ENCODE data around the gene NIPAL4. TPM values are rescaled to one million over a fixed set of nuclear protein-coding genes. Genes with fewer than 3 reads are reported as not detected.

The NIPAL4 gene
- total RNA-seq, 1 donor from 2014 or later, result not detected

- Histone ChIP-seq H3K36me3 (no peaks in the 10 kb centered on the region), H3F3A (ENCODE audit: low read depth) (no peaks in the 10 kb centered on the region), H3K9me3 (ENCODE audit: low read depth) (no peaks in the 10 kb centered on the region), H3K27me3 (no peaks in the 10 kb centered on the region), H3K4me3 (no peak overlapping the region), H3K9ac (no peak overlapping the region), H2AFZ (replicated peaks) (no peak overlapping the region), H3K4me1 (no peaks in the 10 kb centered on the region), H3K79me2 (ENCODE audit: low read depth) (no peaks in the 10 kb centered on the region), H4K20me1 (ENCODE audit: low read depth) (no peaks in the 10 kb centered on the region), H3K4me2 (no peak overlapping the region), H3K27ac (no peak overlapping the region)
- TF ChIP-seq, protein P1, sequence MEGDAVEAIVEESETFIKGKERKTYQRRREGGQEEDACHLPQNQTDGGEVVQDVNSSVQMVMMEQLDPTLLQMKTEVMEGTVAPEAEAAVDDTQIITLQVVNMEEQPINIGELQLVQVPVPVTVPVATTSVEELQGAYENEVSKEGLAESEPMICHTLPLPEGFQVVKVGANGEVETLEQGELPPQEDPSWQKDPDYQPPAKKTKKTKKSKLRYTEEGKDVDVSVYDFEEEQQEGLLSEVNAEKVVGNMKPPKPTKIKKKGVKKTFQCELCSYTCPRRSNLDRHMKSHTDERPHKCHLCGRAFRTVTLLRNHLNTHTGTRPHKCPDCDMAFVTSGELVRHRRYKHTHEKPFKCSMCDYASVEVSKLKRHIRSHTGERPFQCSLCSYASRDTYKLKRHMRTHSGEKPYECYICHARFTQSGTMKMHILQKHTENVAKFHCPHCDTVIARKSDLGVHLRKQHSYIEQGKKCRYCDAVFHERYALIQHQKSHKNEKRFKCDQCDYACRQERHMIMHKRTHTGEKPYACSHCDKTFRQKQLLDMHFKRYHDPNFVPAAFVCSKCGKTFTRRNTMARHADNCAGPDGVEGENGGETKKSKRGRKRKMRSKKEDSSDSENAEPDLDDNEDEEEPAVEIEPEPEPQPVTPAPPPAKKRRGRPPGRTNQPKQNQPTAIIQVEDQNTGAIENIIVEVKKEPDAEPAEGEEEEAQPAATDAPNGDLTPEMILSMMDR (IDR thresholded peaks at IDR 0.05), result no peak
- TF ChIP-seq EZH2phosphoT487 (IDR thresholded peaks at IDR 0.05) (no peak), EZH2 (IDR thresholded peaks at IDR 0.05) (no peak)
- DNase-seq (ENCODE audit: low spot score), result no peak
- H3K27me3 Mint-ChIP-seq (ENCODE audit: insufficient read depth, low read depth), result no peaks in the 10 kb centered on the region
- H3K36me3 Mint-ChIP-seq, result peaks cover 29% of the 10 kb centered on the region
- H3K9me3 Mint-ChIP-seq, result no peaks in the 10 kb centered on the region
- peaks cover 6% of the 10 kb centered on the region for H3K4me1 Mint-ChIP-seq
- H3K4me3 Mint-ChIP-seq, result no peak overlapping the region
- H3K27ac Mint-ChIP-seq, result no peak overlapping the region
Measured at GRCh38 chr5:157510682-157511081, 50.7 kb downstream of the NIPAL4 start.

DNA sequence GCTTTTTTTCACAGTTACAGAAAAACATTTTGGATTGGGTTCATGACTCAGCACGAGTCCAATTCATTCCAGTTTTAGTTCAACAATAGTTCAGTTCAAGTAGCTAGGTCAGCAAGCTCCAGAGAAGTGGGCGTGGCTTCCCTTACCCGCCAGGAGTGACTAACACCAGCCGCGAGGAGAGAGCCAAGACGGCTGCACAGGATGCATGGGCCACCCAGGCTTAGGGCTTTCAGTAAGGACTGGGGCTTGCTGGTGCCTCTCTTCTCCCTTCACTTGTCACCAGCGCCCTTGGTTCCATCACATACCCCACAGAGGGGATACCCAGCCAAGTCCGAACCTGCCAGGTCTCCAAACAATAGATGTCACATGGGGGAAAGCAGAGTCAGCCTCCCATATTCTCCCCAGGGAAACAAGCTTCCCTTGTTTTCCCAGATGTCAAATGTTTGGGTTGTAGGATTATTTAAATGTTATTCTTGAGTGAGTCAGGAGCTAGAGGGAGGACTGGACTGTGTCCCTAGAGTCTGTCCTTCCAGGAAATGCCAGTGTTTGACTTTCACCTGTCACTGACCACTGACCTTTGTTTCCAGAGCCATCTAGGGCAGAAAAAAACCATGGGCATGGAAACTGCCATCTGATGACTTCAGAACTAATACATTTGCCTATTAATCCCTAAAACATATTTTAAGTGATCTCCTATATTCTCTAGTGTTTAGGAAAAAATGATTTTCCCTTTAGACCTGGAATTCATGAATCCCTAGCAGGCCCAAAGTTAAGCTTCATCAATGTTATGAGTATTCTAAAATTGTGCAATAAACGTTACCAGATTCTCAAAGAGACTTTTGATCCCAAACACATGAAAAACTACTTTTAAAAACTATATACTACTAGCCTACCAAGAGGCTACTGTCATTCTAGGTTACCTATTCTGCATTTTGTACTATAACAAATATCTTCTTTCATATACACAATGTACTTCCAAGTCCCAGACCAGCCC lies 51.9 kb downstream of the NIPAL4 start:
- Mint-ChIP-seq H3K9me3 (no peaks in the 10 kb centered on the region), H3K4me3 (no peak overlapping the region), H3K36me3 (peaks cover 33% of the 10 kb centered on the region), H3K27ac (no peak overlapping the region), H3K4me1 (peaks cover 11% of the 10 kb centered on the region), H3K27me3 (ENCODE audit: insufficient read depth, low read depth) (no peaks in the 10 kb centered on the region)
- peak; percentile 13 for DNase-seq (ENCODE audit: low spot score)
- Histone ChIP-seq H3K9ac (no peak overlapping the region), H3K9me3 (ENCODE audit: low read depth) (no peaks in the 10 kb centered on the region), H3F3A (ENCODE audit: low read depth) (no peaks in the 10 kb centered on the region), H3K4me3 (no peak overlapping the region), H3K4me2 (no peak overlapping the region), H2AFZ (replicated peaks) (no peak overlapping the region), H3K27ac (no peak overlapping the region), H3K79me2 (ENCODE audit: low read depth) (no peaks in the 10 kb centered on the region), H3K36me3 (no peaks in the 10 kb centered on the region), H3K27me3 (no peaks in the 10 kb centered on the region), H3K4me1 (no peaks in the 10 kb centered on the region), H4K20me1 (ENCODE audit: low read depth) (no peaks in the 10 kb centered on the region)
- TF ChIP-seq EZH2 (IDR thresholded peaks at IDR 0.05) (no peak), EZH2phosphoT487 (IDR thresholded peaks at IDR 0.05) (no peak)
- TF ChIP-seq, protein P1 (IDR thresholded peaks at IDR 0.05), result no peak

GRCh38 chr5:157513182-157513581 lies 53.2 kb downstream of the NIPAL4 start:
- no peak overlapping the region for H3K9ac ChIP-seq

DNA sequence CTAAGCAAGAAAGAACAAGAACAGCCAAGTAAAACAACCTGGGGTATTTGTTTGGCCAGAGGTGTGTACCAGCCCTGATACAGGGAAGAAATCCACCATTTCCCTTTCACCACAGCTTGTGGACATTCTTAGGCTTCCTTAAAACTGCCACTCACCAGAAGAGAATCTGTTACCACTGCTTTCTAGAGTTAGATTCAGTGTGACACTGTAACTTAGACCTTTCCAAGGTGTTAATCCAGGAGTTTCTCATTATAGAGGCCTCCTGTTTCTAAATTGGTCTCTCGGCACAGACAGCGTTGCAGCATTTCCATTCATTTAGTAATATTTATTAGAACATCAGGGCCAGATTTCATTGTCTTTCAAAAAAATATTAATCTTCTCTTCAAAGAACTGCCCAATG lies 55.0 kb downstream of the NIPAL4 start:
- Histone ChIP-seq H3K9me3 (ENCODE audit: low read depth) (no peaks in the 10 kb centered on the region), H3K79me2 (ENCODE audit: low read depth) (no peaks in the 10 kb centered on the region), H3K4me1 (no peaks in the 10 kb centered on the region), H3K9ac (no peak overlapping the region), H3K27ac (no peak overlapping the region), H3K27me3 (no peaks in the 10 kb centered on the region), H3K4me2 (no peak overlapping the region), H3K36me3 (no peaks in the 10 kb centered on the region), H3F3A (ENCODE audit: low read depth) (no peaks in the 10 kb centered on the region), H3K4me3 (no peak overlapping the region), H4K20me1 (ENCODE audit: low read depth) (no peaks in the 10 kb centered on the region), H2AFZ (replicated peaks) (no peak overlapping the region)
- Mint-ChIP-seq H3K4me1 (peaks cover 12% of the 10 kb centered on the region), H3K36me3 (peaks cover 25% of the 10 kb centered on the region), H3K27me3 (ENCODE audit: insufficient read depth, low read depth) (no peaks in the 10 kb centered on the region), H3K27ac (no peak overlapping the region), H3K4me3 (no peak overlapping the region), H3K9me3 (no peaks in the 10 kb centered on the region)
- TF ChIP-seq EZH2phosphoT487 (IDR thresholded peaks at IDR 0.05) (no peak), EZH2 (IDR thresholded peaks at IDR 0.05) (no peak)
- TF ChIP-seq, protein P1 (IDR thresholded peaks at IDR 0.05), result no peak
- DNase-seq (ENCODE audit: low spot score), result no peak

More at GRCh38 chr5:157513182-157513581, 53.2 kb downstream of the NIPAL4 start:
- H2AFZ ChIP-seq (replicated peaks), result no peak overlapping the region
- Mint-ChIP-seq H3K9me3 (no peaks in the 10 kb centered on the region), H3K4me3 (no peak overlapping the region), H3K4me1 (peaks cover 12% of the 10 kb centered on the region), H3K27me3 (ENCODE audit: insufficient read depth, low read depth) (no peaks in the 10 kb centered on the region), H3K36me3 (peaks cover 36% of the 10 kb centered on the region), H3K27ac (no peak overlapping the region)
- no peaks in the 10 kb centered on the region for H3K79me2 ChIP-seq (ENCODE audit: low read depth)
- no peaks in the 10 kb centered on the region for H3K9me3 ChIP-seq (ENCODE audit: low read depth)
- H4K20me1 ChIP-seq (ENCODE audit: low read depth), result no peaks in the 10 kb centered on the region
- no peak overlapping the region for H3K4me2 ChIP-seq
- no peaks in the 10 kb centered on the region for H3K4me1 ChIP-seq
- no peak overlapping the region for H3K27ac ChIP-seq
- H3K4me3 ChIP-seq, result no peak overlapping the region
- TF ChIP-seq EZH2phosphoT487 (IDR thresholded peaks at IDR 0.05), result no peak
- no peaks in the 10 kb centered on the region for H3F3A ChIP-seq (ENCODE audit: low read depth)
- H3K36me3 ChIP-seq, result no peaks in the 10 kb centered on the region
- no peaks in the 10 kb centered on the region for H3K27me3 ChIP-seq
- DNase-seq (ENCODE audit: low spot score), result no peak

All from neural progenitor cell (in vitro differentiated cells).